MCF 10A (cell line): ENCODE data around the gene KY. TPM values are rescaled to one million over a fixed set of nuclear protein-coding genes. Genes with fewer than 3 reads are reported as not detected.

Source experiments
- BruUV-seq: library from RNA; stranded (reverse); fragments of 400-500 nt; replicated peaks from 2 replicates; lab custom pipeline; 2021; lab: Mats Ljungman, UMichigan
- CTCF ChIA-PET: fragments of 300-600 bp; sonication (Branson Sonifier 250); formaldehyde crosslinking; extraction: SDS; loops from one replicate; lab custom pipeline; 2021; ENCODE audit warnings: antibody characterized with exemption, inconsistent platforms; lab: Yijun Ruan, JAX
- POLR2A ChIA-PET: fragments of 300-600, 350-650 bp; sonication (Branson Sonifier 250); formaldehyde crosslinking; extraction: SDS; loops from one replicate; lab custom pipeline; 2020; ENCODE audit warnings: antibody characterized with exemption, inconsistent platforms; lab: Yijun Ruan, JAX
- DNase-seq: peaks from one replicate; pipeline ENCODE4 v3.0.0-alpha.2; 2018; ENCODE audit not compliant: unreplicated experiment
- H3K27ac Mint-ChIP-seq: one replicate; pipeline ENCODE4 v1.8.0; 2022; ENCODE audit warnings: mild to moderate bottlenecking, low read depth, mixed read lengths; ENCODE audit not compliant: unreplicated experiment
- H3K27me3 Mint-ChIP-seq: one replicate; pipeline ENCODE4 v1.8.0; 2022; ENCODE audit warnings: mixed read lengths; ENCODE audit not compliant: insufficient read depth, unreplicated experiment
- H3K36me3 Mint-ChIP-seq: one replicate; pipeline ENCODE4 v1.8.0; 2022; ENCODE audit warnings: mild to moderate bottlenecking, moderate library complexity, mixed read lengths; ENCODE audit not compliant: insufficient read depth, unreplicated experiment
- H3K4me1 Mint-ChIP-seq: one replicate; pipeline ENCODE4 v1.8.0; 2022; ENCODE audit warnings: mixed read lengths; ENCODE audit not compliant: insufficient read depth, unreplicated experiment
- H3K4me3 Mint-ChIP-seq: one replicate; pipeline ENCODE4 v1.8.0; 2022; ENCODE audit warnings: mild to moderate bottlenecking, moderate library complexity, mixed read lengths; ENCODE audit not compliant: unreplicated experiment
- H3K9me3 Mint-ChIP-seq: one replicate; pipeline ENCODE4 v1.8.0; 2022; ENCODE audit warnings: mixed read lengths; ENCODE audit not compliant: unreplicated experiment
- intact Hi-C: fragments of 100-400 bp; cut with micrococcal nuclease; formaldehyde crosslinking; loops from 2 replicates; pipeline ENCODE4 v1.14.1; 2022
- total RNA-seq: library from RNA; stranded (reverse); gene quantifications from 2 replicates; pipeline ENCODE4 v1.2.3, GENCODE V29; 2022
- TF ChIP-seq, protein P1 (sequence below): fragments of 200-600 bp; IDR thresholded peaks from one replicate; pipeline ENCODE4 v1.8.0; 2022; ENCODE audit warnings: antibody characterized with exemption, mild to moderate bottlenecking; ENCODE audit not compliant: unreplicated experiment

Gene KY
- total RNA-seq, 1 experiment from 2014 or later, result not detected

DNA sequence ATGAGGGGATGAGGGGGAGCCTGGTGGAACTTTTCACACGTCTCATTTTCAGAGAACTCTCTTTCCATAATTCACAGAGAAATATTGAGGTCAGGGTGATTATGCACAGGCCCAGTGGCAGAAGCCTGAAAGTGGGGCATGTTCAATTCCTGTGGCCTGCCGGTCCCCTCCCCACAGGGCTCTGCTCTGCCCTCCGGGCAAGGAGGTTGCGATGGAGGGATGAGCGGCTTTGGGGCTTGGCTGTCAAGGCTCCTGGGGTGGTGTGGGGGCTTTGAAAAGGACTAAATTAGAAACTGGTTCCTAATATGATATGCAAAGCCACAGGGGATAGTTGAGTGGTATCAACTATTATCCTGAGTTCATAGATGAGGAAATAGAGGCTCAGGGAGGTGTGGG is 9.2 kb upstream of the KY start:
- Mint-ChIP-seq H3K27ac (no peak overlapping the region), H3K4me3 (no peak overlapping the region), H3K27me3 (peaks cover 15% of the 10 kb centered on the region), H3K4me1 (no peaks in the 10 kb centered on the region), H3K9me3 (peaks cover 8% of the 10 kb centered on the region), H3K36me3 (no peaks in the 10 kb centered on the region)
- TF ChIP-seq, protein P1, sequence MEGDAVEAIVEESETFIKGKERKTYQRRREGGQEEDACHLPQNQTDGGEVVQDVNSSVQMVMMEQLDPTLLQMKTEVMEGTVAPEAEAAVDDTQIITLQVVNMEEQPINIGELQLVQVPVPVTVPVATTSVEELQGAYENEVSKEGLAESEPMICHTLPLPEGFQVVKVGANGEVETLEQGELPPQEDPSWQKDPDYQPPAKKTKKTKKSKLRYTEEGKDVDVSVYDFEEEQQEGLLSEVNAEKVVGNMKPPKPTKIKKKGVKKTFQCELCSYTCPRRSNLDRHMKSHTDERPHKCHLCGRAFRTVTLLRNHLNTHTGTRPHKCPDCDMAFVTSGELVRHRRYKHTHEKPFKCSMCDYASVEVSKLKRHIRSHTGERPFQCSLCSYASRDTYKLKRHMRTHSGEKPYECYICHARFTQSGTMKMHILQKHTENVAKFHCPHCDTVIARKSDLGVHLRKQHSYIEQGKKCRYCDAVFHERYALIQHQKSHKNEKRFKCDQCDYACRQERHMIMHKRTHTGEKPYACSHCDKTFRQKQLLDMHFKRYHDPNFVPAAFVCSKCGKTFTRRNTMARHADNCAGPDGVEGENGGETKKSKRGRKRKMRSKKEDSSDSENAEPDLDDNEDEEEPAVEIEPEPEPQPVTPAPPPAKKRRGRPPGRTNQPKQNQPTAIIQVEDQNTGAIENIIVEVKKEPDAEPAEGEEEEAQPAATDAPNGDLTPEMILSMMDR, result no peak
- no TSS peak for BruUV-seq
- intact Hi-C loops, result no loop called here
- CTCF ChIA-PET, result interaction anchor here (0.6 kb wide), 1 partner anchor 552 kb away, joined by 4 read pairs; no protein-coding TSS in a partner anchor
- no peak for DNase-seq
- POLR2A ChIA-PET, result no interaction called here

DNA sequence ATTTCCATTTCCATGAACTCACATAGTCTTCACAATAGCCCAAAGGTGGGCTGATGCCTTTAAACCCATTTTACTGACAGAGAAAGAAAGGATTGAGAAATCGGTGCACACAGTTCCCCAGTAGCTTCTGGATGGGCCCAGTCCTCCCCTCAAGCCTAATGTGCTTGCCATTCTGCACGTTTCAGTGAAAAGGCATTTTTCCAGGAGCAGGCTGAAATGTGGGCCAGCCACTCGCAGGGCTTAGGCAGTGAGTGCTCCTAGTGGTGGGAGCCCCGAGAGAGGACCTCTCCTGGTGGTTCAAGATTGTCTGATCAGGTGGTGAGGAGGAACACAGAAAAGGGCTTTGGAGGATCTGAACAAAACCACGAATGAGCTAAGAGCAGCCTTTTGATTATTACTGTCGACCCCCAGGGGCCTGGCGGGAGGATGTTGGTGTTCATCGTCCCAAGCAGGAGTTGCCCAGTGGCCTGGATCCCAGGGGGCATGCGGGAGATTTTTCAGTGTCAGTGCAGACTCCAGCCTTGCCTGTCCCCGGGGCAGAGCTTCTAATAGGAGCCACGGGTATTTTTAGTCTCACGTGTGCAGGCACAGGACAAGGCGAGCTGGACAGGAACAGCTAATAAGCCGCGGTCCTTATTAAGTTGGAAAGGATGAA is 8.7 kb upstream of the KY start:
- Mint-ChIP-seq H3K9me3 (peaks cover 8% of the 10 kb centered on the region), H3K36me3 (no peaks in the 10 kb centered on the region), H3K4me3 (no peak overlapping the region), H3K27ac (no peak overlapping the region), H3K27me3 (peaks cover 15% of the 10 kb centered on the region), H3K4me1 (no peaks in the 10 kb centered on the region)
- no TSS peak for BruUV-seq
- intact Hi-C loops, result loop anchor here (10.0 kb wide), 1 partner anchor 95 kb away; no protein-coding TSS in a partner anchor
- CTCF ChIA-PET, result interaction anchor here (0.6 to 1.3 kb wide), 2 partner anchors 27 to 59 kb away, joined by 3 read pairs; no protein-coding TSS in a partner anchor
- TF ChIP-seq, protein P1, result no peak
- POLR2A ChIA-PET, result no interaction called here
- no peak for DNase-seq

DNA sequence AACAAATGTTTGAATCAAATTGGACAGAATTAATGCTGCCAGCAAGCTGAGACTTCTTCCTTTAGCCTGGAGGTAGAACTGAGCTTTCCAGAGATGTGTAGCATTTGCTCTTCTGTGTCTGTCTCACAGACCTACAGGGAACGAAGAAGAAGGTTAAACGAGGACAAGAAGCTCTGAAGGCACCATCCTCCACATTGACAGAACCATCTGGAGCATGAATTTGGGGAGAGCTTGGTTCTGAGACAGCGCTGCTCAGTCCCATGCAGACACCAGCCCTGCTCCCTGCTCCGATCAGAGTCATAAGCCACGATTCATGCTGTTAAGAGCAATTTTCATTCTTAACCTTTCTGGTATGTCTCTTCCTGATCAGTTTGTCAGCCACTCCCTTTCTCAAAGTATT is 7.7 kb upstream of the KY start:
- Mint-ChIP-seq H3K4me1 (no peaks in the 10 kb centered on the region), H3K27me3 (peaks cover 15% of the 10 kb centered on the region), H3K27ac (no peak overlapping the region), H3K36me3 (no peaks in the 10 kb centered on the region), H3K4me3 (no peak overlapping the region), H3K9me3 (peaks cover 8% of the 10 kb centered on the region)
- DNase-seq, result no peak
- BruUV-seq, result no TSS peak
- TF ChIP-seq, protein P1, result no peak
- ChIA-PET CTCF (interaction anchor here (0.5 to 1.3 kb wide), 5 partner anchors 20 to 1196 kb away, joined by 3 read pairs; no protein-coding TSS in a partner anchor), POLR2A (no interaction called here)
- intact Hi-C loops, result loop anchor here (10.0 kb wide), 1 partner anchor 96 kb away; no protein-coding TSS in a partner anchor

DNA sequence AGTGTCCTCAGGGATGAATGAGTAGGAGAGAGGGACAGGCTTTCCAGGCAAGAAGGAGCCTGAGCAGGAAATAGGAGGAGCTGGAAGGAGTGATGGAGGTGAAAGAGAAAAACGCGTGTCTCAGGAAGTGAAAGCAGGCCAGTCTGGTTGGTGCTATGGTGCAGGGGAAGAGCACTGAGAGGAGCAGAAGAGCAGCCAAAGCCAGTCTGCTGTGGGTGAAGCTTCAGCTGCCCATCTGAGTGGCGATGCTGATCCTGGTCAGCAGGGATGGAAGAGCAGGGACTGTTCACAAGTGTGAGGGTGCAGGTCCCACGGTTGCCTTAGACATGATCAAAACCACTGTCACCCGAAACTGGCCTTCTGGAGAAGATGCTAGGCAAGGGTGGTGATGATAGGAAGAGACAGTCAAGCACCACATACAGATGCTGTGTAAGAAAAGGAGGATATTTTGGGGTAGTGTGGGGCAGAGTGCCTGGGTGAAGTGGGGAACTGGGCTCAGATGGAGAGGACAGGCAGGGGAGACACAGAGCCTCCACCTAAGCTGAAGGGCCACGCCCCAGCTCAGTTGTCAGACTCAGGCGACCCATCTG is 5.5 kb upstream of the KY start:
- no peaks in the 10 kb centered on the region for H3K36me3 Mint-ChIP-seq
- TF ChIP-seq, protein P1, result no peak
- H3K27me3 Mint-ChIP-seq, result peaks cover 15% of the 10 kb centered on the region
- H3K4me3 Mint-ChIP-seq, result no peak overlapping the region
- BruUV-seq, result no TSS peak
- peaks cover 3% of the 10 kb centered on the region for H3K9me3 Mint-ChIP-seq
- CTCF ChIA-PET, result interaction anchor here (0.8 kb wide), 1 partner anchor 38 kb away, joined by 4 read pairs; no protein-coding TSS in a partner anchor
- POLR2A ChIA-PET, result no interaction called here
- intact Hi-C loops, result loop anchor here (10.0 kb wide), 1 partner anchor 98 kb away; no protein-coding TSS in a partner anchor
- DNase-seq, result no peak
- H3K27ac Mint-ChIP-seq, result no peak overlapping the region
- no peaks in the 10 kb centered on the region for H3K4me1 Mint-ChIP-seq
